ENCODE results near the gene AMOTL1. TPM values are rescaled to one million over a fixed set of nuclear protein-coding genes. Genes with fewer than 3 reads are reported as not detected.

The AMOTL1 gene
- total RNA-seq, 1 donor from 2014 or later: 35.9 TPM

DNA sequence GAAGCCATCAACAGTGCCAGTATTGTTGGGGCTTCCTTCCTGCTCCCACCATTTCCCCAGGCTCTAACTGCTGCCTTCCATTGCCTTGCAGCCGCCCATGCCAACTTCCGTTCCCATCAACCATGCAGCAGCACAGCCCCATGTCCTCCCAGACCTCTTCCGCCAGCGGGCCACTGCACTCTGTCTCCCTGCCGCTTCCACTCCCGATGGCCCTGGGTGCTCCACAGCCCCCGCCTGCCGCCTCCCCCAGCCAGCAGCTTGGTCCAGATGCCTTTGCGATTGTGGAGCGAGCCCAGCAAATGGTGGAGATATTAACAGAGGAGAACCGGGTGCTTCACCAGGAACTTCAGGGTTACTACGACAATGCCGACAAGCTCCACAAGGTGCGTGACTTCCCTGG lies 53.3 kb downstream of the AMOTL1 start:
- Mint-ChIP-seq H3K9me3 (ENCODE audit: unreplicated experiment) (no peaks in the 10 kb centered on the region), H3K27ac (ENCODE audit: unreplicated experiment) (no peak overlapping the region), H3K36me3 (ENCODE audit: low read depth, unreplicated experiment) (peaks cover 63% of the 10 kb centered on the region), H3K27me3 (ENCODE audit: unreplicated experiment) (peaks cover 4% of the 10 kb centered on the region), H3K4me1 (ENCODE audit: unreplicated experiment) (no peaks in the 10 kb centered on the region), H3K4me3 (ENCODE audit: unreplicated experiment) (no peak overlapping the region)
- TF ChIP-seq, protein P1, sequence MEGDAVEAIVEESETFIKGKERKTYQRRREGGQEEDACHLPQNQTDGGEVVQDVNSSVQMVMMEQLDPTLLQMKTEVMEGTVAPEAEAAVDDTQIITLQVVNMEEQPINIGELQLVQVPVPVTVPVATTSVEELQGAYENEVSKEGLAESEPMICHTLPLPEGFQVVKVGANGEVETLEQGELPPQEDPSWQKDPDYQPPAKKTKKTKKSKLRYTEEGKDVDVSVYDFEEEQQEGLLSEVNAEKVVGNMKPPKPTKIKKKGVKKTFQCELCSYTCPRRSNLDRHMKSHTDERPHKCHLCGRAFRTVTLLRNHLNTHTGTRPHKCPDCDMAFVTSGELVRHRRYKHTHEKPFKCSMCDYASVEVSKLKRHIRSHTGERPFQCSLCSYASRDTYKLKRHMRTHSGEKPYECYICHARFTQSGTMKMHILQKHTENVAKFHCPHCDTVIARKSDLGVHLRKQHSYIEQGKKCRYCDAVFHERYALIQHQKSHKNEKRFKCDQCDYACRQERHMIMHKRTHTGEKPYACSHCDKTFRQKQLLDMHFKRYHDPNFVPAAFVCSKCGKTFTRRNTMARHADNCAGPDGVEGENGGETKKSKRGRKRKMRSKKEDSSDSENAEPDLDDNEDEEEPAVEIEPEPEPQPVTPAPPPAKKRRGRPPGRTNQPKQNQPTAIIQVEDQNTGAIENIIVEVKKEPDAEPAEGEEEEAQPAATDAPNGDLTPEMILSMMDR (IDR thresholded peaks at IDR 0.05; ENCODE audit: unreplicated experiment): no peak
- no peak for DNase-seq (ENCODE audit: low spot score)

DNA sequence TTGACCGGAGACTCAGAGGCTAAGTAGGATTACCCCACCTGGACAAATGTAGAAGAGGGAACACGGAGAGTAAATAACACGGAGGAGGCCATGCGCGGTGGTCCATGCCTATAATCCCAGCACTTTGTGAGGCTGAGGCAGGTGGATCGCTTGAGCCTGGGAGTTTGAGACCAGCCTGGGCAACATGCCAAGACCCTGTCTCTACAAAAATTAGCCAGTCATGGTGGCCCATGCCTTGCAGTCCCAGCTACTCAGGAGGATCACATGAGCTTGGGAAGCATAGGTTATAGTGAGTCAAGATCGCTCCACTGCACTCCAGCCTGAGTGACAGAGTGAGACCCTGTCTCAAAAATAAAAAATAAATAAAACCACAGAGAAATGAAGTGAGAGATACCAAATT lies 53.9 kb downstream of the AMOTL1 start:
- Mint-ChIP-seq H3K36me3 (ENCODE audit: low read depth, unreplicated experiment) (peaks cover 65% of the 10 kb centered on the region), H3K9me3 (ENCODE audit: unreplicated experiment) (no peaks in the 10 kb centered on the region), H3K4me1 (ENCODE audit: unreplicated experiment) (no peaks in the 10 kb centered on the region), H3K27ac (ENCODE audit: unreplicated experiment) (no peak overlapping the region), H3K27me3 (ENCODE audit: unreplicated experiment) (peaks cover 2% of the 10 kb centered on the region), H3K4me3 (ENCODE audit: unreplicated experiment) (no peak overlapping the region)
- TF ChIP-seq, protein P1 (IDR thresholded peaks at IDR 0.05; ENCODE audit: unreplicated experiment): no peak
- no peak for DNase-seq (ENCODE audit: low spot score)

DNA sequence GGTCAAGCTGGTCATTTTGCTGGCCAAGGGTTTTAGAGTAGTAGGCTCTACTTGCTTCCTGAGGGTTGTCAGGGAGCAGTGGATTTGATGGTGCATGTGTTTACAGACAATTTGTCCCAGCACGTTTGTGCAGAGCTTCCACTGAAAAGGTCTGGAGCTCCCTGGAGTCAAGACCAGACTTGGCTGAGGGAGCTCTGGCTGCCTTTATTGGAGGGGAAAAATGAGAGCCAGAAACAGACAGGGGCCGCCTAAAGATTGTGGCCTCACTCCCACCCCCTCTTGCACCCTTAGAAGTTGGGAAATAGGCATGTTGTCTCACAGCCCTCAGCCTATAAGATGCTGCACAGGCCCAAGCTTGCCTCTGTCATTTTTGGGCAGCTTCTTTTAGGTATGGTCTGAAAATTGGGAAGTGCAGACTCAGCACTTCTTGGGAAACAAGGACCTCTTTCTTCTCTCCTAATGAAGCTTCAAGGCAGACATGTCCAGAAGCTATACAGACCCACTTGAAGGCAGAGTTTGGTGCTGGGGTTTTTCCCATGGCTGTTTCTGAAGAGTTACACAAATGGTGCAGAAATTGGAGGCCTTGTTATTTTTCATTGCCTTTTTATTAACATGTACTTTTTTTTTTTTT lies 55.1 kb downstream of the AMOTL1 start:
- Mint-ChIP-seq H3K36me3 (ENCODE audit: low read depth, unreplicated experiment) (peaks cover 69% of the 10 kb centered on the region), H3K4me1 (ENCODE audit: unreplicated experiment) (no peaks in the 10 kb centered on the region), H3K27ac (ENCODE audit: unreplicated experiment) (no peak overlapping the region), H3K27me3 (ENCODE audit: unreplicated experiment) (peaks cover 2% of the 10 kb centered on the region), H3K9me3 (ENCODE audit: unreplicated experiment) (no peaks in the 10 kb centered on the region), H3K4me3 (ENCODE audit: unreplicated experiment) (no peak overlapping the region)
- TF ChIP-seq, protein P1 (IDR thresholded peaks at IDR 0.05; ENCODE audit: unreplicated experiment): no peak
- DNase-seq (ENCODE audit: low spot score): no peak

DNA sequence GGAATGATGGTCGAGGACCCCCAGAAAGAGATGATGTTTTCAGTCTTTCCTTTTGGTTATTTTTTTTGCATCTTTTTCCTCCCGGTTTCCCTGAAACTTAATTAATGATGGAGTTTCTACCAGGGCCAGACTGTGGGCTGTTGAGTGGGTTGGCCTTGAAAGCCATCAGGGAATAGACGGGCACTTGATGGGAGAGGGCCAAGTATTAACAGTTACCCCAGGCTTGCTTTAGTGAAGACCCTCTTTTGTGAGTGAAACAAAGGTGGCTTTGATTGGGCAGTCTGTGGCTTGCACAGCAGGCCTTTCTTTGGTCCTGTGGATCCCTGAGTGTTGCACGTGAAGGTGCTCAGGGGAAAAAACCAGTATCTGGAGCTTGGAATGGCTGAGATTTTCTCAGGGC lies 56.9 kb downstream of the AMOTL1 start:
- no peak for DNase-seq (ENCODE audit: low spot score)
- Mint-ChIP-seq H3K27ac (ENCODE audit: unreplicated experiment) (no peak overlapping the region), H3K9me3 (ENCODE audit: unreplicated experiment) (no peaks in the 10 kb centered on the region), H3K27me3 (ENCODE audit: unreplicated experiment) (peaks cover 2% of the 10 kb centered on the region), H3K4me3 (ENCODE audit: unreplicated experiment) (no peak overlapping the region), H3K36me3 (ENCODE audit: low read depth, unreplicated experiment) (peaks cover 68% of the 10 kb centered on the region), H3K4me1 (ENCODE audit: unreplicated experiment) (no peaks in the 10 kb centered on the region)
- TF ChIP-seq, protein P1 (IDR thresholded peaks at IDR 0.05; ENCODE audit: unreplicated experiment): no peak

DNA sequence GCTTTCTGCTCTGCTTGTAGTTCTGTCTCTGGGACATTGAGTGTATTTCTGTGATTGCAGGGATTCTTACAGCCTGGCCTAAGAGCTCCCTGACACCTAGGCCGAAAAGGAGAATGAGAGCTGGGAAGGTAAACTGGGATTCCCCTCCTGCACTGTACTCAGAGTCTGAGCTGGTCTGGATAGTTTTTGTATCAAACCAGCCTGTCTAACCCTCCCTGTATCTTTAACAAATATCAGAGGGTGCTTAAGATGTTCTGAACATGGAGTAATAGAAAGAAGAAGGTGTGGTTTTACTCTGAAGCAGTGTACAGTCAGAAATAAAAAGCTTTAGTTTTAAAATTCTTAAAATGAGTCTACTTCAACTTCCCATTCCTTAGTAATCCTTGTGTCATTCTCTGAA lies 57.3 kb downstream of the AMOTL1 start:
- H3K27me3 Mint-ChIP-seq (ENCODE audit: unreplicated experiment): peaks cover 2% of the 10 kb centered on the region
- no peaks in the 10 kb centered on the region for H3K9me3 Mint-ChIP-seq (ENCODE audit: unreplicated experiment)
- no peak overlapping the region for H3K27ac Mint-ChIP-seq (ENCODE audit: unreplicated experiment)
- no peak overlapping the region for H3K4me3 Mint-ChIP-seq (ENCODE audit: unreplicated experiment)
- peaks cover 69% of the 10 kb centered on the region for H3K36me3 Mint-ChIP-seq (ENCODE audit: low read depth, unreplicated experiment)
- H3K4me1 Mint-ChIP-seq (ENCODE audit: unreplicated experiment): no peaks in the 10 kb centered on the region
- DNase-seq (ENCODE audit: low spot score): no peak
- TF ChIP-seq, protein P1 (IDR thresholded peaks at IDR 0.05; ENCODE audit: unreplicated experiment): no peak
